Cardiac fibroblast (primary cell): Measurements from ENCODE around the gene CNTLN.
A peak's percentile ranks its signal among the peaks of the same experiment; 100 is the strongest.
"Not testable (repeated sequence)": the region's sequence is repeated elsewhere in the genome, so short reads cannot be mapped to it uniquely, and the experiment has no call there.

Experiments used
- DNase-seq, 2 donors: peaks; one replicate each; pipeline versions ENCODE4 v3.0.0 to v3.0.0-alpha.2; 2010; ENCODE audit warnings: low read depth in 2 of 2
- H3K4me3 ChIP-seq, 2 donors: replicated peaks in 1 of 2; 1 replicate in 1 of 2; 2 replicates in 1 of 2; pipeline ENCODE4 v1.5.1; 2011; ENCODE audit warnings: low read depth in 2 of 2, low read length in 2 of 2, mild to moderate bottlenecking in 2 of 2, moderate library complexity in 1 of 2
- CTCF ChIP-seq: IDR thresholded peaks from one replicate; pipeline ENCODE4 v1.5.1; 2011; ENCODE audit warnings: low read depth, mild to moderate bottlenecking, low read length, inconsistent platforms

Gene CNTLN

GRCh38 chr9:17349831-17350230 lies 215.0 kb downstream of the CNTLN start:
- peak; percentile 13 to 20 for DNase-seq
- no peak for TF ChIP-seq CTCF

GRCh38 chr9:17354006-17354405 lies 219.2 kb downstream of the CNTLN start:
- not testable (repeated sequence) for DNase-seq, H3K4me3 ChIP-seq

More at GRCh38 chr9:17349831-17350230, 215.0 kb downstream of the CNTLN start:
- H3K4me3 ChIP-seq = no peak overlapping the region

GRCh38 chr9:17361378-17361777 lies 226.5 kb downstream of the CNTLN start:
- no peak for TF ChIP-seq CTCF
- no peak for DNase-seq
- no peak overlapping the region for H3K4me3 ChIP-seq

- DNase-seq = no peak
- H3K4me3 ChIP-seq = no peak overlapping the region
- TF ChIP-seq CTCF = no peak
These were observed 232.2 kb downstream of the CNTLN start for GRCh38 chr9:17367035-17367434.

GRCh38 chr9:17380126-17380861 lies 245.5 kb downstream of the CNTLN start:
- no peak for TF ChIP-seq CTCF
- H3K4me3 ChIP-seq = no peak overlapping the region
- DNase-seq = no peak

GRCh38 chr9:17387565-17387964 lies 252.7 kb downstream of the CNTLN start:
- DNase-seq = no peak
- TF ChIP-seq CTCF = no peak

GRCh38 chr9:17389026-17389425 lies 254.2 kb downstream of the CNTLN start:
- no peak for DNase-seq
- TF ChIP-seq CTCF = no peak
- no peak overlapping the region for H3K4me3 ChIP-seq

More at GRCh38 chr9:17387565-17387964, 252.7 kb downstream of the CNTLN start:
- no peak overlapping the region for H3K4me3 ChIP-seq
